HT1080 (cell line): ENCODE measurements around the gene WSCD2. TPM values are rescaled to one million over a fixed set of nuclear protein-coding genes. Genes with fewer than 3 reads are reported as not detected.
"Not testable (repeated sequence)": the region's sequence is repeated elsewhere in the genome, so short reads cannot be mapped to it uniquely, and the experiment has no call there.

Experiments used
- DNase-seq: peaks from one replicate; pipeline ENCODE4 v3.0.0-alpha.2; 2015; ENCODE audit warnings: low read depth
- total RNA-seq: library from RNA; depleted of rRNA; stranded (reverse); fragments of >200 nt; shearing (Covaris generic); gene quantifications from 2 replicates; pipeline ENCODE4 v1.2.3, GENCODE V29; 2014

WSCD2 gene
- total RNA-seq, 1 experiment from 2014 or later = not detected

DNA sequence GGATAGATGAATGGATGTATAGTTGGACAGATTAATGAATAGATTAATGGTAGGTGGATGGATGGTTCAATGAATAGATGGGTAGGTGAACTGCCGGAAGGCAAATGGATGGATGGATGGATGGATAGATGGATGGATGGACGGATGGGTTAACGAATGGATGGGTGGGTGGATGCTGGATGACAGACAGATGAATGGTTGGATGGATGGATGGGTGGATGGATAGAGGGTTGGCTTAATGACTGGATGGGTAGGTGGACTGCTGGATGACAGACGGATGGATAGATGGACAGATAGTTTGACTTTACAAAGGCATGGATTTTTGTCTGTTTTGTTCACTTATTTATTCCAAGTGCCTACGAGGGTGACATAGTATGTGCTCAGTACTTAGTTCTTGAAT lies 64.4 kb downstream of the WSCD2 start:
- no peak for DNase-seq

DNA sequence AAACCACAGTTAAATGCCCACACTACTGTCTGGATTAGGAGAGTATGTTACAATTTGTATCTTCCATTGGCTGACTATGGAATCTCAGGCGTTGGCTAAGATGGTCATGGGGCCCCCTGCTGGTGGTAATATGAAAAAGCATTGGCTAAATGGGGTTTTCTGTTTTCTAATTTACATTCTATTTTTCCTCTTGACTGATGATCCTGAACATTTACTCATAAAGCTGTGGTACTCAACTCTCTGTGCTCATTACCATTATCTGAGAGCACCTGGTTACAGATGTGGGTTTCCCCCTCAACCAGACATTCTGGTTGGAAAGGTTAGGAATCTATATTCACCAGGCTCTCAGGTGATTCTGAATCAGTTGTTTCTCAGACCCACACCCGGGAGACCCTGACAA lies 64.8 kb downstream of the WSCD2 start:
- DNase-seq = no peak

DNA sequence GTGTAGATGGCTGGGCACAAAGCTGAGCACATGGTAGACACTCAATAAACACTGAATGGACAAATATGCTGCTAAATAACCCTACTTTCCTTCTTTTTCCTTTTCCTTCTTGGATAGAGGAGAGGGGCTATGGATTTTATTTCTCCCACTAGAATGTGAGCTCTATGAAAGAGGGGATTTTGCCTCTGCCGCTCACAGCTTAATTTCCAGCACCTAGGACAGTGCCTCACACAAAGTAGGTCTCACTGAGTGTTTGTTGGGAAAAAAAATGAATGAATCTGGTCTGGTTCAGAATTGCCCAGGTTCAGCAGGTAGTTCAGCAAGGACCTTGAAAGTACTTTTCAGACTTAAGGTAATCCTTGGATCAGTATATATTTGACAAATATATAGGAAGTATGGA lies 65.5 kb downstream of the WSCD2 start:
- DNase-seq = no peak

DNA sequence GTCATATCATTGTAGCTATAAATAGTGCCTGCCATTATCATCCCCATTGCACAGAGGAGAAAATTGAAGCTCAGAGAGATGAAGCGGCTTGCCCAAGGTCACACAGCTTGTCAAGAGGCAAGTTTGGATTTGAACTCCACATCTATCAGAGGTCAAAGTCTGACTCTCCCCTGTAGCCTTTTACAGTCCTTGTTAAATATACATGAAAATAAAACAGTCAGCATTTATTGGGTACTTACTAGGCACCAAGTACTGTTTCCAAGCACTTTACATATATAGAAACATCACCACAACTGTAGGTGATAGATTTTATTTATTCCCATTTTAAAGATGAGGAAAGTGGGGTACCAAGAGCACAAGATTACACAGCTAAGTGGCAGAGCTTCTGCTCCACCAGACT lies 67.2 kb downstream of the WSCD2 start:
- no peak for DNase-seq

DNA sequence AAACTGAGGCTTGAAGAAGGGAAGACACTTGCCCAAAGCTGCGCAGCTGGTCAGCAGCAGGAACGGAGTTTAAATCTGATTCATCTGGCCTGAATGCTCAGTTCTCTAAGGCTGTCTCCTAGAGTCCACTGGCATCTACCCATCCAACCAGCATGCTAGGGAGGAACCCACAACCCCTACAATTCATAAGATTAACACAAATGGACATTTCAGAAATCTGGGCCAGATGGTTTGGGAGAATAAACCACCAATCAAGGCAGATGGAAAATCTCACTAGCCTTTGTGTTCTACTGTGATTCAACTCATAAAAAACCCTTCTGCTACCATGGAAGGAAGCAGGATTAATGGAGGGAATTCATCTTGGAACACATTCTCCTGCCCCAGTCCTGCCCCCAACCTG lies 67.8 kb downstream of the WSCD2 start:
- no peak for DNase-seq

DNA sequence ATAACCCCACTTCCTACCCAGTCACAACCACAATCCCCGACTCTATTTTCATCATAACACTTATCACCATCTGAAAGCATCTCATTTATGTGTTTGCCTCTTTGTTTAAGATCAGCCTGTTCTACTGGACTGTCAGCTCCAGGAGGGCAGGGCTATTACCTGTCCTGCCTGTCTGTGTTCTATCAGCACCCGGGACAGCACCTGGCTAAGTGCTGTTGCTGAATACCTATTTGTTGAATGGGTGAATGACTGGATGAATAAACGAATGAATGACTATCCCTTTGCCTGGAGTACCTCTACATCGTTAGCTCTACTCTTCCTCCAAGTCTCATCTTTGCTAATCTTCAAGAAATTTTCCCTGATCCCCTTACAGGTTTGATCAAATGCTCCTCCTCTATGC lies 69.0 kb downstream of the WSCD2 start:
- no peak for DNase-seq

DNA sequence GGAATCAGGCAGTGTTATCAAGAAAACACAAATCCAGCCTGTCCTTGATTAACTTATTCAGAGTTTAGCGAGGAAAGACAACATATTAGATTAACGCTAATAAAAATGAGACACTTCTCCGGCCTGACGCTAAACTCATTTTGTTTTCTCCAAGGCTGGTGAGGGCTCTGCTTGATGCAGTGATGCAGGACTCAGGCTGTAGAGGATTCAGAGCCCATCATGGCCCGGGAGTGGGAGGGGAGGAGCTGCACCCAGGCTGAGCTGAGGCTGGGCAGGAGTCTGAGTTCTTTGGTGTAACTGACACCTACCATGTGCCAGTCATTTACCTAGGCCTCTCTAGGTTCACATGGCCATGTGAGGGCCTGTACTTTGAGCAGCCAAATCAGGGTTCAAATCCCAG lies 70.0 kb downstream of the WSCD2 start:
- DNase-seq = no peak

DNA sequence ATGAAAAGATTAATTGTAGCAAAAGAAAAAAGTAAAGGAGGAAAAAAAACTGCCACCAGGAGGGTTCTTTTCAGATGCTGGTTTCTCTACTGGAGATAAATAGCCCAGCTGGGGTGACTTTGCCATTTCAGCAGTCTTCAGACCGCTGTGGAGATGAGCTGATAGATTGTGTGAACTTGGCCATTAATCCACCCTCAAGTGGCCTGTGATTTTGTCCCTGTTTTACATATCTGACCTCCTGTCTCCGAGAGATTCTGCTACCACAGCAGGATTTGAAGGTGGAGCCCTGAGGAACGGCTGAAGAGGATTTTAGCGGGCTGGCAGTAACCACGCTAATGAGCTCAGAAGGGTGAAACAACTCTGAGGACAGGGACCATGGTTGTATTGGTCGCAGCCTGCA lies 72.7 kb downstream of the WSCD2 start:
- no peak for DNase-seq

DNA sequence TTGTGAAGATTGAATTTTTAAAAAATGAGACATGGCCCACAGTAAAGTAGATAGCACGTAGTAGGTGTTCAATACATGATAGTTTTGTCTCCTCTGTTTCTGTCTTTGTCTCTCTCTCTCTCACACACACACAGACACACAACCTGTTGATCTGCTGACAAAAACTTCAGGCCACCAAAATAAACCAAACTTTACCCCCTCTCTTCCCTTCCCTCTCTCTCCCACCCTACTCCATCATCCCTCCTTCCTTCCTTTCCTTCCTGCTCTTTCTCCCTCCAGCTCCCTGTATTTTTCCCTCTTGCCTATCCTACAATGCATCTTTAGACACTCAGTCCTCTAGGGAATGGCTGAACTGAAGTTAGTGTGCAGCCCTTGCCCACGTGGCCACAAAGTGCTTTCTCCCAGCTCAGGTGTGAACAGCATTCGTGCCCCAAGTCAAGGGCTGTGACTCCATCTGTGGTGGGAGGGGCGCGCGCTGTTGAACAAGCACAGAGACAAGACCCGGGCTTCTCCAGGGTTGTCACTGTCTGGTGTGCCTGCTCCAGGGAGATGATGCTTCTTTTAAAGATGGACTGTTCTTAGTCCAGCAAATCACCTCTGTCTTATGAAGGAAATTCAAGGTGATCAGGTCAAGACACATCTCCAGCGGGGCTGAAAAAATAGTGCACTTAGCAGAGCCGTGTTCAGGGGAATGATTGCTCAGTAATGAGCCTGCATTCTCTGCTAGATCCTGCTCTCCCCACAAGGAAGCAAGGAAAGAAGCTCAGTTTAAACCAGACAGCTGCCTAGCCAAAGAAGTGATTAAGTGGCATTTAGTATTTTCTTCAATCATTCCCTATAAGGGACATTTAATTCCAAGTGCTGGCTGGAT lies 75.3 kb downstream of the WSCD2 start:
- no peak for DNase-seq

DNA sequence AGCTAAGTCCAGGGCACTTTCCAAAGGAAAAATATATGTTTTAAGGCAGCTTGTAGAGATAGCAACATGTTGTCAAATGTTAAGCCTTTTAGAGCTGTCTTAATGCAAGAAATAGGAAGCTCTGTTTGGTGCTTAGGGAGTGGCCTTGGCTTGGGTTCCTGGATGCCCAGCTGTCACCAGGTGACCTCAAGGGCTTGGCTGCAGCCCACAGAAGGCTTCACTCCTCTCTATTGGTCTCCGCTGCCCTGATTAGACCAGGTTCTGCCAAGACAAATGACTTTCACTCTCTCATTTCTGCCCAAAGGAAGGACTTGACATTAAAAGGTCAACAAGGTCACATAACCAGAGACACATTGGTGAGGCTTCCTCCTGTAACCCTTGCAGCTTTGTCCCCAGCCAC lies 76.8 kb downstream of the WSCD2 start:
- DNase-seq = no peak

DNA sequence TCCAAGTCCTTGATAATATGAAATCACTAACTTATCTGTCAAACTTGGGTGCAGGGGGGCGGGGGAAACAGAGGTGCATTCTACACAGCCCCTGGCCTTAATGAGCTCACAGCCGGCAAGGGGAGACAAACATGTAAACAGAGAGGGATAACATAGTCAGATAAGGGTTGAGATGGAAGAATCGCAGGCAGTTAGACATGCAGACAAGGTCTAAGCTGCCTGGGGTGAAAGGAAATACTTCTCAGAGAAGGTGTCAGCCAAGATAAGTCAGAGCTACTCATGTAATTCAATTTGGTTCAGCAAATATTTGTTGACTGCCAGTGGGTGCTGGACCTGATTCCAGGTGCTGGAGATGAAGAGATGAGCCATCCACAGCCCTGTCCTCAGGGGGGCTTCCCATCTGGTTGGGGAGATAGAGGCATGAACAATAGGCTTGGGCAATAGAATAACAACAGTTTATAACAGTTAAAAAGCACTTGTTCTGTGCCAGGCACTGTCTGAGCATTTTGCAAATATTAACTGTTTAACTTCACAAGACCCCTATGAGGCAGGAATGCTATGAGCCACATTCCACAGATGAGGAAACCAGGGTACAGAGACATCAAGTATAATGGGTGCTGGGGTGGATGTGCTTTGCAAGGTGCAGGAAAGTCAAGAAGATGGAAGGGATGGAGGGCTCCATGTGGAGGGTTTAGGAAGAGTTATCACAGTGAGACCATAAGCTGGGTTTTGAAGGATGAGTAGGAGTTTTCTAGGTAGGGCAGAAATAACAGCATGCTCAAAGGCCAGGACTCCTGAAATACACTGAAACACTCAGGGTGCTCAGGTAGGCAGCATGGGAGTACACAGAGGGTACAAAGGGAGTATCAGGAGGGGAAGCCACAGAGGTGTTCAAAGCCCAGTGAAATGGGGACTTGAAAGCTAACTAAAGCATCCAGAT lies 79.0 kb downstream of the WSCD2 start:
- no peak for DNase-seq

DNA sequence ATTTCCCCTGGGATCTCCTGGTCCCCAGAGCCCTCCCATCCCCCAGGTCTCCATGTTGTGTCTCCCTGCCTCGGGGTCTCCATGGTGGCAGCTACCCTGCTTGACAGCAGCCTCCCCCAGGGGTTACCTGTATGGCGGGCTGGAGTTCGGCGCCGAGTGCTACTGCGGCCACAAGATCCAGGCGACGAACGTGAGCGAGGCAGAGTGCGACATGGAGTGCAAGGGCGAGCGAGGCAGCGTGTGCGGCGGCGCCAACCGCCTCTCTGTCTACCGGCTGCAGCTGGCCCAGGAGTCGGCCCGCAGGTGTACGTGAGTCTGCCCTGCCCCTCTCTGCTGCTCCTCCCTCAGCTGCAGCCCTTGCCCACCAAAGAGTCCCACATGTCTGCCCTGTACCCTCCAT lies 80.9 kb downstream of the WSCD2 start:
- DNase-seq = no peak

DNA sequence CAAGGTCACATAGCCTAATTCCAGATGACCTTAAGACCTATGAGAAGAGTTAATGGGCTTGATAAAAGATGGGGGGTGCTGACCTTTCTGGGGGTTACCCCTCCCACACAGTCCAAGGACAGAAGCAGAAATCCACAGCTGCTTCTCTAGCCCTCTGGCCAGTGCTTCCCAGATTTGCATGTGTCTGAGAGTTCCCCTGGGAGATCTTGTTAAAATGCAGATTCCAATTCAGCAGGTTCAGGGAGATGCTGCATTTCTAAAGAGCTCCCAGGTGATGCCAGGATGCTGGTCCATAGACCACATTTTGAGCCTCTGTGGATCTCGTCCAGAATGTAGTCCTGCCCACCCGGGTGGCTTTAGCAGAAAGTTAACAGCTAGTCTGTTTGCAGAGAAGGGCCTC lies 82.1 kb downstream of the WSCD2 start:
- no peak for DNase-seq

DNA sequence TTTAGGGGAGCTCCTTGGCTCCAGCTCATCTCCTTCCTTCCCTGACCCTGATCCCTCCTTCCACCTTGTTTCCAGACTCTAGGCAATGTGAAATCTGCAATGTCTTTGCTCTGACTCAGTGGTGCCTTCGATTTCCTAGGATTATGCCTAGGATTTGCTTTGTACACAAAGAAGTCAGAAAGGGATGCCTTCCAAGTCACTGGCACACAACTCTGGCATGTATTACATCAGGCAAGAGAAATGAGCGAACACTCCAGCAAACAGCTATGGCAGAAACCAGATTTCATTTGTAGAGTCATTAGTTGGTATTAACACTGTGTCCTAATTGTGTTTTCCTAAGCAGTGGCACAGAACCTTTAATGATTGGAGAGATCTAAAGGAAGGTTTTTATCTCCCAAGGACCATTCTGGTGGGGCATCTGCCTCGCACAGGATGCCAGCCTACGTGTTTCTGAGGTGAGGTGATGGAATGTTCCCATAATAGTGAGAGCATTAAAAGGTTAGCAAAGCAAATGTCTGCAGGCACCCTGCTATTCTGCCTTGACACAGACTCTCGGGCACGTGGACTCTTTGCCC lies 84.9 kb downstream of the WSCD2 start:
- DNase-seq = no peak

DNA sequence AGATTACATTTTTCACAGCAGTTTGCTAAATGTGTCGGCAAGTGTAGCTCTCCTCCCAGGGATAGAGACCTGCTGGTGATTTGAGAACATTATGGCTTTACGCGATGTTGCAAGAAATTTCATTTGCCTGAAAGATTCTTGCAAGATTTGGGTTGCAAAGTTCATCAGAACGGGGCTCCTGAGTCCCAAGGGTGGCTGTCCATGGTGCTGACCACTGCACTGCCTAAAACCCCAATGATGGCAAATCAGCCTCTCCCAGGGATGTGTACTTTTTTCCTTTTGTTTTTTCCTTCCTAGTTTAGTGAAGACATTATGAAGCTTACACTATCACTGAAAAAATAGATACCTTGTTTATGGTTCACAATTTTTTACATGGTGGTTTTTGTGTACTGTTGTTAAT lies 85.4 kb downstream of the WSCD2 start:
- no peak for DNase-seq

DNA sequence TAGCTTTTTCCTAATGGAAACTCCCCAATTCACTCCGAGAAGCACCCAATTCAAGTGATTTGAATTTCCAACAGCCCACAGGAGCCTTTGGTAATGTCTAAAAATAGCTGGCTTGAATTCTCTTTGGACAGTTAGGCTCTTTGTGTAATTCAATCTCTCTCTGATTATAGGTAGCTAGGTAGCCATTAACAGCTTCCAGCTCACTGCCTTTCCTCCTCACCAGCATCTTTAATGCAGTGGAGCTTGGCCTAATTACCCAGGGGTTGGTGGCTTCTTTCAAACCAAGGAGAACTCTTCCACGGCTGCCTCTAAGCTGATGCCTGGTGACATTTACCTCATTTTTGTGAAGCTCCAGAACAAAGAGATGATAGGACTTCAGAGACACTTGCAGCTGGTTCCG lies 86.4 kb downstream of the WSCD2 start:
- no peak for DNase-seq

DNA sequence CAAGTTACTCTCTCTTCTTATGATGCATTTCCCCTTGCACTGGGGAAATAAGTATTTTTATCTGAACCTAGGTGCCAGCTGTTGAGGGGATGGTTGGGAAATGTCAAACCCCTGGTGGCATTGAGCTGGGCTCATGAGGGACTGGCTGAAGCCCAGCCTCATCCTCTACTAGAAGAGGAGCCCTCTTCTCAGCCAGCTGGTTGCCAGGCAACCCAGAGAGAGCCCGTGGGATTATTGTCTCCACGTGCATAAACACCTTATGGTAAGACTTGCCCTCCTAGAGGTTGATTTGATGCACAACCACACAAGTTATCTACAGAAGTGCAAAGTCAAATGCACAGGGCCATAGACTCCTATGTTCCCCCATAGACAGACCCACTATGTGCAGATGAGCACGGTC lies 89.8 kb downstream of the WSCD2 start:
- no peak for DNase-seq

DNA sequence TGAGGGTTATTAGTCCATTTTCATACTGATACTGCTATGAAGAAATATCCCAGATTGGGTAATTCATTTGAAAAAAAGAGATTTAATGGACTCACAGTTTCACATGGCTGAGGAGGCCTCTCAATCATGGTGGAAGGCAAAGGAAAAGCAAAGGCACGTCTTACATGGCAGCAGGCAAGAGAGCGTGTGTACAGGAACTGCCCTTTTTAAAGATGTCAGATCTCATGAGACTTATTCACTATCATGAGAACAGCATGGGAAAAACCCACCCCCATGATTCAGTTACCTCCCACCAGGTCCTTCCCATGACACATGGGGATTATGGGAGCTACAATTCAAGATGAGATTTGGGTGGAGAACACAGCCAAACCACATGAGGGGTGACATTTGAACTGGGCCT lies 96.0 kb downstream of the WSCD2 start:
- DNase-seq = not testable (repeated sequence)

DNA sequence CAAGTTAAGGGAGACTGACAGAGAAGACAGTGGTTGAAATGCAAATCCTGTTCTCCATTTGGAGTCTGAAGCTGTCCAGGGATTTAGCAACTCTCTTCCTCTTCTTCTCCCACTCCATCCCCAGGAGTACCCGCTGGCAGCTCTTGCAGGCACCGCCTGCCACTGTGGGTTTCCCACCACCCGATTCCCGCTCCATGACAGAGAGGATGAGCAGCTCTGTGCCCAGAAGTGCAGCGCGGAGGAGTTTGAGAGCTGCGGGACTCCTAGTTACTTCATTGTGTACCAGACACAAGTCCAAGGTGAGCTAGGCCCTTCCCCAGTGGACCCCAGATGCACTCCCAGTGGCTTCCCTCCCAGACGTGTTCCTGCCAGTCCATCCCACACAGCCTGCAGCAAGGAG lies 97.8 kb downstream of the WSCD2 start:
- DNase-seq = no peak

DNA sequence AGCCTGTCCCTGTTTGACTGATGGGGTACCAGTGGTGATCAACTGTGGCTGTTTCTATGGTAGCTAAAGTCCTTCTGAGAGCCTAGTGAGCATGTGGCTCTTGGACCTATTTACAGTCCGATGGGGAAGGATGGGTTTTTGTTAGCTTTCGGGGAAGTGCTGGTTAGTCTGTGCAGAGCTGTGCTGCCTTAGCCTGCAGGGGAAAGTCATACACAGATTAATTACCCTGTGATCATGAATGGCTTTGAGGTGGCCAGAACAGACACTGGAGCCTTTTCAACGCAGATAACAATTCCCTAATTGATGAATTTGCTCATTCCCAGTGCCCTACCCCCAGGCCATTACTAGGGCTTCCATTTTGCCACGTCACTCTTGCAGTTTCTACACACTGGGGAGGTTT lies 99.7 kb downstream of the WSCD2 start:
- no peak for DNase-seq

DNA sequence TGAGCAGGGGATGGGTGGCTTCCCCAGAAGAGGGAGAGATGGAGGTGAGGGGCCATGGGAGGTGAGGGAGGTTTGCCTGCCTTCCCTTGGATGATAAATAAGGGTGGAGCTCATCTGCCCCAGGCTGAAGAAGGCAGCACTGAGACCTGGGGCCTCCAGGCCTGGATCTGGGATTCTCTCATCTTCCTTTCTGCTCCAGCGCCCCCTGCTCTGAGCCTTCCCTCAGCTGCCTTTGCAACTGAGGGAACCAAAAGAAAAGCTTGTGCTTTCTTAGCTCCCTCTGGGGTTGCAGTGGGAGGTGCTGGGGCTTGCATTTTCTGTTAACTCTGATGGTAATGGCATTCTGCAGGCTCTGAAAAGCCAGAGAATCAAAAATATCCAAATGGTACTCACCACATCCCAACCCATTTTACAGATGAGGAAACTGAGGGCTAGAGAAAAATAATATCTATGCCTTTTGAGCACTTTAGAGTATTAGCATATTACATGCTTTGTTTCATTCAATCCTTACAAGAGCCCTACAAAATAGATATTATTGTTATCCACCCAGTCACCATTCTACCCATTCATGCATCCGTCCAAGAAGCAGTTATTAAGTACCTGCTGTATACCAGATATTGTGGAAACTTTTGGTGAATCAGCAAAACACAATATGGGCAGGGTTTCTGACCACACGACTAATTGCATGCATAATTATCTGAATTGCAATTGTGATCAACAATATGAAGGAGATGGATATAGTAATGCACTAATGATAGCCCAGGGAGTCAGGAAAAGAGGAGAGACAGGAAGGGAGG lies 102.2 kb downstream of the WSCD2 start:
- DNase-seq = no peak
